ENCODE results near the gene WLS.

The WLS gene

GRCh38 chr1:68232289-68233148, at the start of gene WLS:
Gene WLS (minus strand): TSS chr1:68232523. CDS start chr1:68232299, 224 bp downstream.
- TF ChIP-seq USF1 (IDR thresholded peaks at IDR 0.05): peak; percentile 90
- TF ChIP-seq RAD21 (IDR thresholded peaks at IDR 0.05; ENCODE audit: low read depth): no peak
- no peak for TF ChIP-seq CEBPB (IDR thresholded peaks at IDR 0.05)
- no peak for TF ChIP-seq EP300 (IDR thresholded peaks at IDR 0.05; ENCODE audit: borderline replicate concordance)
- TF ChIP-seq ZBTB7A (IDR thresholded peaks at IDR 0.05; ENCODE audit: low read depth): 0 out of 2 replicates have a peak, but pooled peaks have one; percentile 21
- no peak for TF ChIP-seq TEAD4 (IDR thresholded peaks at IDR 0.05)

GRCh38 chr1:68280286-68280685, 48.0 kb upstream of the WLS start:
- TF ChIP-seq ZBTB7A (IDR thresholded peaks at IDR 0.05; ENCODE audit: low read depth) (no peak), TAF1 (IDR thresholded peaks at IDR 0.05; ENCODE audit: low read depth) (no peak), NFIC (IDR thresholded peaks at IDR 0.05) (no peak), EP300 (IDR thresholded peaks at IDR 0.05; ENCODE audit: borderline replicate concordance) (no peak), FOXM1 (IDR thresholded peaks at IDR 0.05; ENCODE audit: borderline replicate concordance, low read depth) (no peak), MAX (IDR thresholded peaks at IDR 0.05) (no peak), EGR1 (IDR thresholded peaks at IDR 0.05) (no peak), RAD21 (IDR thresholded peaks at IDR 0.05; ENCODE audit: low read depth) (no peak), REST (IDR thresholded peaks at IDR 0.05; ENCODE audit: low read depth) (no peak), TEAD4 (IDR thresholded peaks at IDR 0.05) (no peak)

GRCh38 chr1:68279846-68280245, 47.5 kb upstream of the WLS start:
- TF ChIP-seq REST (IDR thresholded peaks at IDR 0.05; ENCODE audit: low read depth): no peak
- TF ChIP-seq RAD21 (IDR thresholded peaks at IDR 0.05; ENCODE audit: low read depth): no peak
- TF ChIP-seq USF1 (IDR thresholded peaks at IDR 0.05): no peak
- TF ChIP-seq FOXM1 (IDR thresholded peaks at IDR 0.05; ENCODE audit: borderline replicate concordance, low read depth): no peak

GRCh38 chr1:68278221-68278620, 45.9 kb upstream of the WLS start:
- TF ChIP-seq EGR1 (IDR thresholded peaks at IDR 0.05) (no peak), NFIC (IDR thresholded peaks at IDR 0.05) (no peak), CREB1 (IDR thresholded peaks at IDR 0.05; ENCODE audit: low read depth) (no peak), RAD21 (IDR thresholded peaks at IDR 0.05; ENCODE audit: low read depth) (no peak), MAX (IDR thresholded peaks at IDR 0.05) (no peak), ZBTB7A (IDR thresholded peaks at IDR 0.05; ENCODE audit: low read depth) (no peak), USF1 (IDR thresholded peaks at IDR 0.05) (no peak), CEBPB (IDR thresholded peaks at IDR 0.05) (no peak), TAF1 (IDR thresholded peaks at IDR 0.05; ENCODE audit: low read depth) (no peak), REST (IDR thresholded peaks at IDR 0.05; ENCODE audit: low read depth) (no peak), TEAD4 (IDR thresholded peaks at IDR 0.05) (no peak), FOXM1 (IDR thresholded peaks at IDR 0.05; ENCODE audit: borderline replicate concordance, low read depth) (no peak), EP300 (IDR thresholded peaks at IDR 0.05; ENCODE audit: borderline replicate concordance) (no peak), TCF12 (IDR thresholded peaks at IDR 0.05; ENCODE audit: low read depth) (no peak), YY1 (IDR thresholded peaks at IDR 0.05; ENCODE audit: low read depth) (no peak)
